Muscle of back (tissue), 11 donors: ENCODE results near the gene APMAP. TPM values are rescaled to one million over a fixed set of nuclear protein-coding genes. Genes with fewer than 3 reads are reported as not detected.
A peak's percentile ranks its signal among the peaks of the same experiment; 100 is the strongest.
"Not testable (repeated sequence)": the region's sequence is repeated elsewhere in the genome, so short reads cannot be mapped to it uniquely, and the experiment has no call there.

Source experiments
- DNase-seq, 3 donors: peaks; one replicate each; pipeline versions ENCODE4 v3.0.0 to v3.0.0-alpha.2; 2013
- polyA plus RNA-seq, 10 donors: library from polyadenylated mRNA; unstranded; fragments of 120-200 nt; gene quantifications; one replicate each; pipeline ENCODE4 v1.2.1, GENCODE V29; 2013; ENCODE audit not compliant: insufficient read length in 10 of 10

APMAP gene
- polyA plus RNA-seq, 10 donors, result 45.0 to 66.0 (median 52.9) TPM

GRCh38 chr20:25008388-25009217 is 16.1 kb upstream of the APMAP start:
- DNase-seq, result no peak

DNA sequence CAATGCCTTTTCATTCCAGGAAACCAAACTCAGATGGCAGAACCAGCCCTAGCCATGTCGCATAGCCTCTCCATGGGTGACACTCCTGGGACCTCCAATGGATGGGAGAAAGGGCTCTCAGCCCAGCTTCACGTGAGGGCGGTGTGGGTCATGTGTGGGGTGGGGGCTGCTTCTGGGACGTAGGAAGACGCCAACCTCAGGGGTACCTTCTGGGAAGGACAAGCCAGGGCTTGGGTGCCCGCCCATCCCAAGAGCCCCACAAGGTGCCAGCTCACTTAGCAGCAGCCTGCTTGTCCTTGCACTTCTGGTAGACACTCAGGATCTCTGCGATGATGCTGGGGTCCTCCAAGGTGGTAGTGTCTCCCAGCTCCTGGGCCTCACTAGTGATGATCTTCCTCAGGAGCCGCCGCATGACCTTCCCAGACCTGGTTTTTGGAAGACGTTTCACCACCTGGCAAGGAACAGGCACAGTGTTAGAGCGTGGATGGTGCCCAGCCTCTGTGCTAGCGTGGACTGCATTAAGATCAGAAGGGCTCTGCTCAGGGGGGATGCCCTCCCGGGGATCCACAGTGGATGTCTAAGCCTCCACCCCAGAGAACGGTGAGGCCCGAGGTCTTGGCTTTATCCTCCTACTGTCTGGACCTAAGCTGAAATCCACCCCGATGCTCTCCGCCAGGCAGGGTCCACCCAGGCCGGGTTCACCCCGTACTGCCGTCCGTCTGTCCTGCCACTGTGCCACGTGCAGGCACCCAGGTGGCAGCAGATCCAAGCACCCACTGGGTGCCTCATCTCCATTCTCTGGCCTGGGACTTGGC is 15.1 kb upstream of the APMAP start:
- no peak for DNase-seq

- DNase-seq, result no peak
Measured at GRCh38 chr20:25006431-25007167, 14.0 kb upstream of the APMAP start.

GRCh38 chr20:25005661-25006060 is 13.1 kb upstream of the APMAP start:
- no peak for DNase-seq

DNA sequence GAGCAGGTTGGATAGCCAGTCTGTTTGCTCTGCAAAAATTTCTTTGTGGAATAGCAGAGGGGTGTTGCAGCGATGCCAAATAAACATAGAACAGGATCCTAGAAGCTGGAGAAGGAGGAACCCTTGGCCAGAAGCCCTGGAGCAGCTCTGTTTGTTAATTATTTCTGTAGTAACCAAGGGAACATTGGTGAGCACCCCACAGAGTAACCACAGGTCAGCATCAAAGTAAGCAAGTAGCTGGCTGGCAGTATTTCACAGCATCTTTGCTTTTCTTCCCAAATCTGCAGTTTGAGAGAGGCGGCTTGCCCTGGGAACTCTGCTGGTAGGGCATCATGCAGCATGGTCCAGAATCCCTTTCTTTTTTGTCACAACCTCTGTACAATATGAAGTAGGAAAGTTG is 12.7 kb upstream of the APMAP start:
- DNase-seq, result peak in 1 of 3 donors; percentile 31

GRCh38 chr20:25003002-25003401 is 10.5 kb upstream of the APMAP start:
- no peak for DNase-seq

- DNase-seq, result not testable (repeated sequence)
Measured at GRCh38 chr20:25001323-25001722, 8.8 kb upstream of the APMAP start.

- DNase-seq, result peak in 1 of 3 donors; percentile 70
Measured at GRCh38 chr20:25000268-25000801, 7.8 kb upstream of the APMAP start.

GRCh38 chr20:24999568-24999967 is 7.0 kb upstream of the APMAP start:
- DNase-seq, result no peak

DNA sequence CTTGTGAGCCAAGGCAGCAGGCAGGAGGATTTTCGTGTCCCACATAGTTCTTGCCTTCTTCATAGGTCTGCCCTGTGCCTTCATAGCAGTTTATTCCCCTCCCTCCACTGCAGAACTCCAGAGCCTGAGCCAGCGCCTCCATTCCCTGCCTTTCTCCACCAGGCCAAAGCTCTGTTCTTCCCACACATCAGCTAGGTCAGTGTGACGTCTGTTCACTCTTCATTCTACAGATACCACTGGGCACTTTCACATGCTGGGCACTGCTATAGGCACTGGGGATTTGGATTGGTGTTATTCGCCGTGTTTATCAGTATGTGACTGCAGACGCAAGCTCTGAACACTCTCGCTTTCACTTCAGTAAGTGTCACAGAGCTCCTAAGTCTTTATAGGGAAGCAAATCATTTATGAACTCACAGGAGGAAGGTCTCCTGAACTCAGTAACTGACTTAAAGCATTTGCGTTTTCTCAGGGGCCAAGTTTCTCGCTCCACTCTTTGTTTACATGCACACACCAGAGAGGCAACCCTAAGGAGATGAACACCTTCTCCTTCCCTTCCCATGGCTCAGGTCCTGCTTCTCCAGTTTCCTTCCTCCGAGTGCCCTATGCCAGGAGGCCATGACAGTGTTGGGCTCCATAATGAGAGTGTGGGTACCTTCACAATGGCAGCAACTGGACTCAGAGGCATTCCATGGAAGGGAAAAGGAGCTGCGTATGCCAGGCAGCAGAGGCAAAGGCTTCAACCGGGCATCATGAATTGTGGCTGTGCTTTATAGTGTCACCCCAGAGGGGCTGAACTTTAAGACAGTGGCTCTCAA is 6.3 kb upstream of the APMAP start:
- no peak for DNase-seq

GRCh38 chr20:24998121-24998520 is 5.6 kb upstream of the APMAP start:
- DNase-seq, result no peak

DNA sequence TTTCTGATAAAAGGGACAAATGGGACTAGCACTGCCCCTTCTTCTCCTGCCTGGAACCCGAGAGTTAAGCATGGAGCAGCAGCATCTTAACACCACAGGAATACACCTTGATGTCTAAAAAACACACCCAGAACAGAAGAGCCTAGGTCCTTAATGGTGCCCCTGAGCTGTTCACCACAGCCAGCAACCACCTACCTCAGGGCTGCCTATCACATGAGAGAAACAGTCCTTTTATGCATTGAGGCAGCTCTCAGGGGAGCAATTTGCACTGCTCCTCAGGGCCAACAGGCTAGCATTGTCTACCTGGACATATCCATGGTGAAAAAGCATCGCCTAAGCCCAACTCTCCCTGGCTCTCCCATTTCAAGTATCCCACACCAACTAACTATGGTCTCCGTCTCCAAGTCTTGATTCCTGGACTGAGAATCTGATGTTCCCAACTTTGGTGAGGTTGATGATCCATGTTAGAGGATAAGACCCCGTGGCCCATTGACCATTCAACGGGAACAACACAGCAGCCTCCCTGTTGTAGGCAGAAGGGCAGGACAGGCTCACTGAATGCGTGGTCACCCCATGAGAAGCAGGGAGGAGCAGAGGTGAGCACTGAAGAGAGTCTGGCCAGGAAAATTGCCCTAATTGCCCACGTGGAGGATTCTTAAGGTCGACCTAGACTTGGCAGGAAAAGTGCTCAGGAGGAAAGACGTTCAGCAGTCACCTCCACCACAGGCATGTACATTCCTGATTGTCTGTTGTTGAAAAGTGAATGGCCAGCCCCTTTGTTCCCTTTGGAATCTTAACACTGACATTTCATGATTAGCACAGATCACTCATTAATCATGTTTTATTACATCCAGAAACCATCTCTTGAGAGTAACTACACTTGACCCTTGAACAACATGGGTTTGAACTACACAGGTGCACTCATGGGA is 4.2 kb upstream of the APMAP start:
- DNase-seq, result no peak

GRCh38 chr20:24995741-24996448 is 3.3 kb upstream of the APMAP start:
- DNase-seq, result no peak

DNA sequence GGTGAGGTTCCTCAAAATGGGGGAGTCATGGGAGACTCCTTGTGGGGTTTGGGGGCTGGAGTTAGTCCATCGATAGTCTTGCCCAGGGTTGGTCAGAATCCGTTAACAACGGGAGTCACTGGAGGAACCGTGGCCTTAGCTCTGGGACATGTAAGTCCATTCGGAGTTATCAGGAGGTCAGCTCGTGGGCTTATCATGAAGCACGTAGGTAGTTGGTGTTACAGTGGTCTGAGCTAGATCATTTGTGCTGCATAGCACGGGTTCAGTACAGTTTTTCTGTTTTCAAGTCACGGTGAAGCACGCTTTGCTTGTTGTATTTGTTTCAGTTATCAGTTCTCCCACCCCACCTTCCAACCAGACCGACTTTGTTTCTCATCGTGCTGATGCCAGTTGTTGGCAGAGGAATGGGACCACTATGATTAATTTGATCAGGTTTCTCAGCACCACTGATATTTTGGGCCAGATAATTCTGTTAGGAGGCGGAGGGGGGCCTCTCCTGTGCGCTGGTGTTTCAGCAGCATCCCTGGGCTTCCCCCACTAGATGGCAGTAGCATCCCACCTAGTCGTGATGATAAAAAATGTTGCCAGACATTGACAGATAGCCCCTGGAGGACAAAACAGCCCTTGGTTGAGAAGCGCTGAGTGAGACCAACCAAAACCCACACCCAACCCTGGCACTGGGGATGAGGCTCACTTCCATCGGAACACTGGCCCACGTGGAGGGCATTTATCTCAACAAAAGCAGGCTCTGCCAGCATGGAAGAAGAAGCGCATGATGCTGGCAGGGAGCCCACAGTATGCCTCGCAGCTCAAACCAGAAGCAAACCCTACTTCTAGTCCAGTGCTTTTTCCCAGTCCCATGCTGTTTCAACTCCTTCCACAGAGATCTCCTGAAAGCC is 2.2 kb upstream of the APMAP start:
- DNase-seq, result peak; percentile 77 to 91 (median 85)

DNA sequence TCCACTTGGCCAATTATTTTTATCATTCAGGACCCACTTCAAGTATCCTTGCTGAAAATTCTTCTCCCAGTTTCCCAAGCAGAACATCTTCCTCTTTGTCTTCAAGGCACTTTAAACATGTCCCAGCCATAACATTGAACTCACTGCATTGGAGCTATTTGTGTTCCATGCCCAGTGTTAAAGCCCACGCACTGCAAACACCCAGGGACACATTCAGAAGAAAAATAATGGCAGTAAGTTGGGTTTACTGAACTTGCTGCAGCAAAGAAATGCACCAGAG is 1.6 kb upstream of the APMAP start:
- DNase-seq, result no peak

DNA sequence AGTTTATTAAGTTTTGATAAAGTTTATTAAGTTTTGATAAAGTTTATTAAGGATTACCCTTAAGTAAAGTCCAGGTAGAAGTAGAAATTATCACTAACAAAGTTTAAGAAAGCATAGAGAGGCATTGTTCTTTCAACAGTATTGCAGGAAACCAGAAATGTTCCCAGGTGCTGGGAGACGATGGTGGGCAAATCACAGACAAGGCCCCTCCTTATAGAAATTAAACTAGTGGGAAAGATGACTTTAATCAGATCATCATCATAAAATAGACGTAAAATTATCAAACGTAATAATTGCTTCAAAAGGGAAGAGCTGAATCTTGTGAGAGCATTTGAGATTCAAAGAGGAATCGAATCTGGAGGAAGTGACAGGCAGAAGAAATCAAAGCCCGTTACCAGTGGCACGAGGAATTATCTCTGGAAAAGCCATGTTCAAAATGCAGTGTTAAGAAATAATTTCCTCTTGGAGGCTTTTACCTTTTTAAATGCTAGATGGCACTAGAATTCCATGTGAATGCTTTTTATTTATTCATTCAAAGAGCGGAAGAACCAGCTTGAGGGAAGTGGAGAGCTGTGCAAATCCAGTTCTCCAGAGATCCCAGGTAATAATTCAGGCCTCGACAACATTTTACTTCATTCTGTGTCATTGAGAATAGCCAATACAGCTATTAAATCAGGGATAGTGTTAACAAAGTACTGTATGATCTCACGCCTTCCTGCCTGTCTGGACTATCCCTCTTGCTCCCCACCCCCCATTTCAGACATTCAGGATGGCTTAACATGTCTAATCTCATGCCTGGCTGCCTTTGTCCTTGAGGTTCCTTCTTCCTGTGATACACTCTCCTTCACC is 1.0 kb upstream of the APMAP start:
- DNase-seq, result peak; percentile 38 to 64 (median 43)

- DNase-seq, result no peak
Measured at GRCh38 chr20:24991897-24992486, 559 bp downstream of the APMAP start.
